Sciatic nerve (tissue), 1 donor: ENCODE results near the gene SLC16A8. TPM values are rescaled to one million over a fixed set of nuclear protein-coding genes. Genes with fewer than 3 reads are reported as not detected.

Experiments
- total RNA-seq: library from RNA; stranded (reverse); fragmentation: NEBNext Ultra II Directional; extraction: Animal tissue kit (Norgen Biotek cat#: 25700); gene quantifications from one replicate; pipeline ENCODE4 v1.2.1, GENCODE V29; 2021
- donor health status: DM: no; HTN: no; CAD: no.

SLC16A8 gene
- total RNA-seq, 1 donor from 2014 or later, result 1.7 TPM

Other genes starting within 250 kb of the SLC16A8 start
- gene ANKRD54, start 239.8 kb downstream of the SLC16A8 start, total RNA-seq, result 17.3 TPM
- 315 TPM for gene EIF3L, start 234.8 kb downstream of the SLC16A8 start, total RNA-seq
- 30.4 TPM for gene MICALL1, start 177.9 kb downstream of the SLC16A8 start, total RNA-seq
- gene C22orf23, start 130.6 kb downstream of the SLC16A8 start, total RNA-seq, result 0.45 TPM
- gene POLR2F, start 130.5 kb downstream of the SLC16A8 start, total RNA-seq, result 94.8 TPM
- gene SOX10, start 99.6 kb downstream of the SLC16A8 start, total RNA-seq, result 179 TPM
- gene PICK1, start 26.8 kb downstream of the SLC16A8 start, total RNA-seq, result 28.7 TPM
- 1.6 TPM for gene BAIAP2L2, start 26.5 kb upstream of the SLC16A8 start, total RNA-seq
- 53.7 TPM for gene PLA2G6, start 97.6 kb upstream of the SLC16A8 start, total RNA-seq
- gene MAFF, start 117.8 kb upstream of the SLC16A8 start, total RNA-seq, result 67.6 TPM
- gene TMEM184B, start 188.8 kb upstream of the SLC16A8 start, total RNA-seq, result 72.7 TPM
- 184 TPM for gene CSNK1E, start 233.2 kb upstream of the SLC16A8 start, total RNA-seq